Activated naive CD4-positive, alpha-beta T cell treated with anti-CD3 and anti-CD28 coated beads, Interleukin-2, amount 50 U/mL, for 72 hours (primary cell): ENCODE results near the gene LCAT. TPM values are rescaled to one million over a fixed set of nuclear protein-coding genes. Genes with fewer than 3 reads are reported as not detected.

Source experiments
- ATAC-seq, 2 donors: fragments of 150-1000 bp; cut with Tn5 transposase; 2 replicates each; pipeline ENCODE4 v1.10.0; 2021; ENCODE audit warnings: mild to moderate bottlenecking in 2 of 2, moderate library complexity in 2 of 2
- DNase-seq, 2 donors: peaks; one replicate each; pipeline ENCODE4 v3.0.0; 2021 to 2022; ENCODE audit warnings: low spot score in 2 of 2
- H3K27ac Mint-ChIP-seq, 2 donors: one replicate each; pipeline ENCODE4 v1.8.0; 2022; ENCODE audit warnings: mild to moderate bottlenecking in 2 of 2, mixed read lengths in 2 of 2
- H3K36me3 Mint-ChIP-seq, 2 donors: one replicate each; pipeline ENCODE4 v1.8.0; 2022; ENCODE audit warnings: mixed read lengths in 2 of 2
- H3K9me3 Mint-ChIP-seq, 2 donors: one replicate each; pipeline ENCODE4 v1.8.0; 2022; ENCODE audit warnings: mixed read lengths in 2 of 2
- total RNA-seq, 2 donors: library from RNA; stranded (reverse); gene quantifications; one replicate each; pipeline ENCODE4 v1.2.3, GENCODE V29; 2022

The LCAT gene
- total RNA-seq, 2 donors from 2014 or later: 15.7 to 32.5 TPM

DNA sequence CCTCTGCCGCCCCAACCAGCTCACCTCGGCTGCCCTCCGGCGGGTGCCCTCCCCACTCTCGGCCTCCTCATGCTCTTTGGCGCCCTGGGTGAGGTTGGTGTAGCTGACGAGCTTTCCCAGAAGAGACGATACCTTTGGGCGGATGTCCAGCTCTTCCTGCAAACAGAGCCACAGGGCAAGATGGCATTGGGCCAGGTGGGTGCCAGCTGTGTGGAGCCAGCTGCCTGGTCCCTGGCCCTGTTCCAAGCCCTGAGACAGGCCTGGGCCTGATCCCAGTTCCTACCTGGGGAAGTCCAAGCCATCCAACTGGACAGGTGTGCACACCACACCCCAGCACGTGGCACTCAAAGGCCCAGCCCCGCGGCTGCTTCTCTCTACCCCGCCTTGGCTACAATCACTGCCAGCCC, 17.6 kb upstream of the LCAT start:
- no peak for DNase-seq

DNA sequence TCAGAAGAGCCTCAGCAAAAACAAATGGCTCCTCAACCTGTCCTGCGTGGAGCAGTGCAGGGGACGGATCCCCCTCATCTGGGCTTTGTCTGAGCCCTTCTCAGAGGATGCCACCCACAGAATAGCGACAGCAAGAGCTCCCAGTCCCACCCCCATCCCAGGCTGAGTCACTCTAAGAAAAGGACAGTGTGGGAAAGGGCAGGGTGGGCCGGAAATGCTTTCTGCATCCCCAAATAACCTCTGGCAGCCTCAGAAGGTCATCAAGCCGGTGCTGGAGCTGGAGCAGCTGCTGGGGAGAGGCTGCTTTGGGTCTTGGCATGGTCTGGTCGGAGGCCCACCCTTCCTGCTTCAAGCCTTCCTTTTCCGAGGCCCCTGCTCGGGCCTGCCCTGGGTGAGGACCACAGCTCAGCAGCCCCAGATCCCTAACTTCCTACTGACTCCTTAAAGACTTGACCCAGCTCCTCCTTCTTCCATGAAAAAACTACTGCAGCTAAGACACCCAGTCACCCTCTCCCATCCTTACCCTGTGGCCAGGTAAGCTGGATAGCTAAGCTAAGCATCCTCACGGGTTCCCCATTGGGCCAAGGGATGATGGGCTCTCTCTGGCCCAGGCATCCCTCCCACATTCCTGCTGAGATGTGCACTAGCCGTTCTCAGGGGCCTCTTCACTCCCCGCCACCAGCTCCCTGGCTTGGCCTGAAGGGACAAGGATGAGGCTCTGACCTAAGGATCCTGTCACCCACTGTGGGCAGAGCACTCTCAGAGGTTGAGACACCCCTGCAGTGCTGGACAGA, 15.8 kb upstream of the LCAT start:
- Mint-ChIP-seq H3K36me3 (peaks cover 9 to 10% of the 10 kb centered on the region in 2 donors), H3K9me3 (no peaks in the 10 kb centered on the region), H3K27ac (peak overlapping the region; percentile 2 to 27)
- DNase-seq (no peak), ATAC-seq (no peak)

More for the DNA sequence above, 17.6 kb upstream of the LCAT start:
- H3K9me3 Mint-ChIP-seq: no peaks in the 10 kb centered on the region
- H3K27ac Mint-ChIP-seq: no peak overlapping the region
- no peak for ATAC-seq
- peaks cover 9 to 10% of the 10 kb centered on the region in 2 donors for H3K36me3 Mint-ChIP-seq

DNA sequence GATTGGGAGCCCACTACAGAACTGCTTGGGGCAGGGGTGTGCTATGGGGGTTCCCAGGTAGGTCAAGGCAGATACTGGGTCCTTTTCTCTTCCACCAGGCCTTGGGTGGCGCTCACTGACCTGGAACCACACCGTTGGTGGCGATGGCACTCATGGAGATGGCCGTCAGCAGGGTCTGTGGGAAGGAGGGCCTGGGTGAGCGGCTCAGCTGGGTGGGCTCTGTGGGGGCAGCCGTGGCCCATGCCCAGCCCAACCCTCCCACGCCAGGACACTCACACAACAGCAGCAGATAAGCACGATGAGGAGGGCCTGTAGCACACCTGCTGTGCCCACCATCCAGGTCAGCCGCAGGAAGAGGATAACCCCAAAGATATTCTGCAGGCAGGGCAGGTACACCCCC, 13.7 kb upstream of the LCAT start:
- Mint-ChIP-seq H3K36me3 (peaks cover 5 to 6% of the 10 kb centered on the region in 2 donors), H3K9me3 (no peaks in the 10 kb centered on the region), H3K27ac (no peak overlapping the region)
- DNase-seq (no peak), ATAC-seq (no peak)

DNA sequence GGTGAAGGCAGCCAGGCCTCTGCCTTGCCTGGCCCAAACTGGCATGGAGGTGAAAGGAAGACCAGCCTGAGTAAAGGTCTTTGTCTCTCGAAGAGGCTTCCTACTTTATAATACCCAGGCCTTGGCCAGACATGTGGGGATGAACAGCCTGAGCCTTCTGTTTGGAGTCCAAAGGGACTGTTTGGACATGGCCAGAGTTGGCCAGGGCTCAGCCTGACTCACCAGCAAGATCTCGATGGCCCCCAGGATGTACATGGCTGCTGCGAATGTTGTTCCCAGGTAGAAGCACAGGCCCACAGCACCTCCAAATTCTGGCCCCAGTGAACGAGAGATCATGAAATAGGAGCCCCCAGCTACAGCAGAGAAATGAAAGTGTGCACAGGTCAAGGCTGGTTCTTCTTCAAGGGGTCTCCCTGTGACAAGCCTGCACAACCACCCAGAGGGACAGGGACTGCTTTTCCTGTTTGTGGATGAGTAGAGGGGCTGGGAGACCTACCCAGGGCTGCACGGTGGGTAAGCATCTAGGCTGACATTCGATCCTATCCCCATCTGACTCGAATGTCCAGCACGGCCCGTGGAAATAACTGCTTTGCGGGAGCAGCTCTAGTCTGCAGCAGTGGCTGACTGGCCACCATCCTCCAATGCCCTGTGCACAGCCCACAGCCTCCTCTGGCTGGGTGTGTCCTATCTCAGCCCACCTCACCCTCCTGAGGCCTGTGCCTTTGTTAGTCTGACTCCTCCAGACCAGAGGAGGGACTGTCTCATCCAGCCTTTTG, 10.7 kb upstream of the LCAT start:
- no peak for DNase-seq
- H3K27ac Mint-ChIP-seq: no peak overlapping the region
- H3K36me3 Mint-ChIP-seq: peaks cover 0 to 4% of the 10 kb centered on the region in 2 donors
- no peaks in the 10 kb centered on the region for H3K9me3 Mint-ChIP-seq
- ATAC-seq: no peak

DNA sequence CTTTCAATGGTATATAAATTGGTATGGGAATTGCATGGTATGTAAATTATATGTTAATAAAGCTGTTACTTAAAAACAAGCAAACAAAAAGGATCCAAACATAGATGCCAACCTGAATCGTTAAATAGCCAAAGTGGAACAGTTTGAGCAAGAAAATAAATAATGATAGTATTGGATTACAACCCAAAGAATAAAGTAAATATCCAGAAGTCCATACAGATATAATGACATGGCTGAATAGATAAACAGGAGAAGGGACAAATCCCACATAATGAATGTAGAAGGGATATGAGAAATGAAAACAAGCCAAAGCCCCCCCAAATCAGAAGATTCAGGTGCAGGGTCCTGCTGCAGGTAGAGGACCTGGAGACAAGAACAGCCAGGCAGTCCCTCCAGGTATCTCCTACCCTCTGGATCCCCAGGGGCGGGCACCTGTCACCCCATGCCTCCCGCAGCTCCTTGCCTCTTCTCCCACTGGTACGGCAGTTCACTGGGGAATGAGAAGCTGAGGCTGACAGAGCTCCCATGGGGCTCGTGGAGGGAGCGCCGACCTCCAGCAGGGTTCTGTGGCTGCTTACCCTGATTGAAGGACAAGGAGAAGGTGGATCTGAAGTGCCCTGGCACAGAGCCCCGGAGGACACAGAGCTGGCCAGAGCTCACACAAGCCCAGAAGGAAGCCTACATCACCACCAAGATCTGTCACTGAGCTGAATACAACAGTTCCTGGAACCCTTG, 9.9 kb upstream of the LCAT start:
- Mint-ChIP-seq H3K36me3 (peaks cover 0 to 4% of the 10 kb centered on the region in 2 donors), H3K27ac (peak overlapping the region in 1 of 2 donors; percentile 41), H3K9me3 (no peaks in the 10 kb centered on the region)
- ATAC-seq (no peak), DNase-seq (no peak)

DNA sequence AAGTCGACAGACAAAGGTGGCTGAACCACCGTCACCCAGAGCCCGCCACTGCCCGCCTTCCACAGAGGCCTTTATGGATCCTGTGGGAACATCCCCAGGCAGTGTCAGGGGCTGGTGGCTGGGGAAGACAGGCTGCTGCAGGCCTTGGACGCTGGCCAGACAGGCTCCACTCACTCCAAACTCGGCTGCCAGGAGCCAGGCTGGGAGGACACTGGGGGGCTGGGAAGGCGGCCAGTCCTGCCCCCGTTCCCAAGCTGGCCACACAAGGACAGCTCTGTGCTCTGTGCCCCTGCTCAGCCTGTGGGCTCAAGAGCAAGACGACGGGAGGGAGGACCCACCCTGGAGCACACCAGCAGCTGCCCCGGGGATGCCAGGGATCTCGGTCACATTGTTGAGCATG, 7.6 kb upstream of the LCAT start:
- ATAC-seq (no peak), DNase-seq (no peak)
- H3K9me3 Mint-ChIP-seq: no peaks in the 10 kb centered on the region
- H3K36me3 Mint-ChIP-seq: peaks cover 0 to 4% of the 10 kb centered on the region in 2 donors
- H3K27ac Mint-ChIP-seq: peak overlapping the region; percentile 24 to 64

DNA sequence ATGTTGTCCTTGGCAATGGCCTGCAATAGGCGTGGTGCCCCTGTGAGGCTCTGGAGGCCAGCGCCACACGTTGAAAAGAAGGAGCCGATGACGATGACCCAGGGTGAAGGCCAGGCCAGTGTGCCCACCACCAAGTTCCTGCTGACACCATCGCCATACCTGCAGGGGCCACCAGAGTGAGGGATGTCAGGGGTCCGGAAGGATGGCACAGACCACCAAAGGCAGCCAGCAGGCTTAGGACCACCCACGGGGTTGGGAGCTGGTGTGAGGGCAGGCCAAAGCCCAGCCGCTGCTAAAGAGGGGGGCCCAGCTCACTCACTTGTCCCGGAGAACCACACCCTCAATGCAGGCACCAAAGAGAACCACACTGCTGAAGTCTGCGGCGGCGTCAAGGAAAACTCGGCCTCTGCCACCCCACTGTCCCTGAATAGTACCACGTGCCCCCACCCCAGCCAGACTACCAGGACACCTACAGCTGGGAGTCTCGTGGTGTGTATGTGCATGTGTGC, 6.5 kb upstream of the LCAT start:
- no peak overlapping the region for H3K27ac Mint-ChIP-seq
- H3K36me3 Mint-ChIP-seq: peaks cover 0 to 4% of the 10 kb centered on the region in 2 donors
- ATAC-seq: no peak
- H3K9me3 Mint-ChIP-seq: no peaks in the 10 kb centered on the region
- no peak for DNase-seq

DNA sequence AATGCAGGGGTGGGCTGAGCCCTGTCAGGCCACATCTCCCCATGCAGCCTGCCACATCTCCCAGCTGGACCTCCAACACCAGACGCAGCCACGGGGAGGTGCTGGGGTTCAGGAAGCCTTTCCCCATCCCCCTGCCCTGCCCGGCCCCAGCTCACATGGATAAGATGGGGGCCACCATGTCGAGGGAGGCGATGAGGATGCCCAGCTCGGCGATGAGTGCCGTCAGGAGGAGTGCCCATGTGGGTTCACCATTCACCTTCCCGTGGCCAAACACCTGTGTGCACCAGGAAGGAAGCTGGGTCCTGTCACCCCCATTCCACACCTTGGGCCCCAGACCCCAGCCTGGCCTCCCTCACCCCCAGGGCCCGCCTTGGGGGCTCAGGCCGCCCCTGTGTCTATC, 5.7 kb upstream of the LCAT start:
- peaks cover 0 to 4% of the 10 kb centered on the region in 2 donors for H3K36me3 Mint-ChIP-seq

DNA sequence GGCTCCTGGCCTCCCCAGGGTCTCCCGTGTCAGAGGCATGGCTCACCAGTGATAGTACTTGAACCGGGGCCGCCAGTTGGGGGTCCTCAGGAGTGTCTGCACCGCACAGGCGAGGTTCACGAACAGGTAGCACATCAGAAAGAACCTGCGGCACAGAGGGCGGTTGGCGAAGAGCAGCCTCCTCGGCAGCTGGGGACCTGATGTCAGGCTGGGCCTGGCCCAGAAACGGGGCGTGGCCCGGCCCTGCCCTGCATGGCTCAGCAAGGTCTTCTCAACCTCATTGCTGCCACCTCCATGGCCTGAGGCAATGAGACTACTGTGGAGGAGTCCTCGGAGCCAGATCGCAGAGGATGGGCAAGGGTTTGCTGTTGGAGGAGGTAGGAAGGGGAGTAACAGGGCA, 4.1 kb upstream of the LCAT start:
- H3K27ac Mint-ChIP-seq: peak overlapping the region; percentile 34 to 80

More for the DNA sequence above, 5.7 kb upstream of the LCAT start:
- Mint-ChIP-seq H3K9me3 (no peaks in the 10 kb centered on the region), H3K27ac (no peak overlapping the region)
- ATAC-seq: no peak
- no peak for DNase-seq

DNA sequence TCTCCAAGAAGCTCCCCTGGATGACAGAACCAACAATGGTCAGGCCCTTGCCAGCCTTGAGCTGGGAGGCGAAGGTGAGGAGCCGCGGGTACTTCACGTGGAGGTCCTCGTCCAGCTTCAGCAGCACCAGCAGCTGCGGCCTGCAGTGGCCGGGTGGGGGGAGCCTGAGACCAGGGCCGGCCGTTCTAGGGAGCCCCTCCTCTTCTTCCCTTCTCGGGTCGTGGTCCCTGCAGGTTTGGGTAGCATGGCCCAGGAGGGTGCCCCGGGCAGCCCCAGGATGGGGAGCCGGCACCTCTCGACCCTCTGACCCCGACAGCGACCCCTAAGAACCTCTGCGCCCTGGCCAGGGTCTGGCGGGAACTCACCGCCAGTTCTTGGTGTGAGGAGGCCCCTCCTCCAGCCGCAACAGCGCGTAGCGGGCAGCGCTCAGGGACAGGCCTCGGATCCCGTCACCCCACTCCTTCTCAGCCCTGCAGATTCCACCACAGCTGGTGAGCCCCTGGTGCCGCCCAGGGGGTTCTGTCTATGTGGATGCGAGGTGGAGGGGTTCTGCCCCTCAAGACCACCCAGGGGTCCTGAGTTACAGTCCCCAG, 3.1 kb upstream of the LCAT start:
- no peak for DNase-seq
- ATAC-seq: no peak
- no peak overlapping the region for H3K27ac Mint-ChIP-seq
- peaks cover 0 to 4% of the 10 kb centered on the region in 2 donors for H3K36me3 Mint-ChIP-seq
- H3K9me3 Mint-ChIP-seq: no peaks in the 10 kb centered on the region

More for the DNA sequence above, 4.1 kb upstream of the LCAT start:
- no peaks in the 10 kb centered on the region for H3K9me3 Mint-ChIP-seq
- no peak for ATAC-seq
- no peak for DNase-seq
- peaks cover 0 to 4% of the 10 kb centered on the region in 2 donors for H3K36me3 Mint-ChIP-seq

DNA sequence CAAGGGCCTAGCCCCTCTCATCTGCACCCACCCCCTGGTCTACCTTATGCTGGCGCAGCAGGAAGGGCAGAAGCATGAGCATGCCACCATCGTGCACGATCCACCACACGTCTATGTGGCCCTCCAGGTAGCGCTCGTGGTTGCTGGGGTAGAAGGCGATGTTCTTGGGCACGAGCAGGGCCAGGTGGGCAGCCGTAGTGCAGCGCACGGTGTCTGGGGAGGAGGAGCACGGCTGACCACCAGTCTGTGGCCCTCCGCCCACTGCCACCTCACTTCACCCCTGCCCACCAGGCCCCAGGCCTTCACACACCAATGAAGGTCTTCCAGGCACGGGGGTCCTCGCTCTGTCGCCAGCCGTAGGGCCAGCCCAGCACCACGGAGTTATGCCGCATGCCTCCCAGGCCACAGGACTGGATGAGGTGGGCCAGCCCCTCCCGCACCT, 2.2 kb upstream of the LCAT start:
- peaks cover 0 to 6% of the 10 kb centered on the region in 2 donors for H3K36me3 Mint-ChIP-seq
- no peak overlapping the region for H3K27ac Mint-ChIP-seq
- H3K9me3 Mint-ChIP-seq: no peaks in the 10 kb centered on the region
- ATAC-seq: no peak
- DNase-seq: no peak

DNA sequence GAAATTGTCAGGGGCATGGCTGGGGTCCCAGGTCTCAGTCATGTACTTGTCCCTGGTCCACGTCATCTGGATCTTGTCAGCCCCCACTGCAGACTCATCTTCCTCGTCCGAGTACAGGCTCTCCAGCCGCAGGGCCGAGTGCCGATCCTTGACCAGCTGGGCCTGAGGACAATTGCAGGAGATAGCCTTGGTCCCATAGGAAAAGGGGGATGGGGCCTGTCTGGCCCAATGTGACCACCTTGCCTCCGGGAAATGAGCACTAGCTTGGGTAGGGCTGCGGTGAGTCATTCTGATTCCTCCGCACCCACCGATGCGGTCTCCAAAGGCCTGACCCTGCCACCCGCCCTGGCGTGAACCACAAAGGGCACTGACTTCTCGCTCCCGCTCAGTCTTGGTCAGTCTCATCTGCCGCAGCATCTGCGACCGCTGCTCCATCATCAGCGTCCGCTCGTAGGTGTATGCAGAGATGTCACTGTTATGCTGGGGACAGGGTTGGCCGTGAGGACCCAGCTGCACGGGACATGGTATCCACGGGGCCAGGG, 1.5 kb upstream of the LCAT start:
- ATAC-seq (no peak), DNase-seq (no peak)
- no peaks in the 10 kb centered on the region for H3K9me3 Mint-ChIP-seq
- no peak overlapping the region for H3K27ac Mint-ChIP-seq
- H3K36me3 Mint-ChIP-seq: peaks cover 0 to 6% of the 10 kb centered on the region in 2 donors

DNA sequence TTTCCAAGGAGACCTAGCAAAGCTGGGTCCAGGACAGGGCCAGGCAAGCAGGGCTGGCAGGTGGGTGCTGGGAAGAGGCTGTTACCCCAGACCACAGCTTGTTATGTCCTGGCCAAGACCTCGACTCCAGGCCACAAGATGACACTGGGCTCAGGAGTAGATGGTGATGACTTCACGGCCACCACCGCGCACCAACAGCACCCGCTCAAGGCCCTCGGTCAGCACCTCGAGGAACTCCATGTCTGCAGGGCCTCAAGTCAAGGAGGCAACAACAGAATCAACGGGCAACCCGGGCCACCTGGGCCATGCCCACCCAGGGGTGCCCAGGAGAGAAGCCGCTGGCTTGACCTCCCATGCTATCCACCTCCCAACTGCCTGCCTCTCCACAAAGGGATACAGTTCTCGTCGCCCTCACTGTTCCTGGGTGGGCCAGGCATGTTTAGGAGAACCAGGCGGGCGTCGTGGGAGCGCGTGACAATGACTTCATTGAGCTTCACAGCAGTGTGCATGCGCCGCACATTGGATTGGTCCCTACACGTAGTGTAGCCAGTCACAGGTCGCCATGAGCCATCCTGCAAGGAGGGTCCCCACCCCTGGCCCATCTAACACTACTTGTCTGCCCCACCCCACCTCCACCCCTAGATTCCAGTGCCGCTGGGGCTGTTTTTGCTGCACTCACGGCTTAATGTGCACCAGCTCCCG, 921 bp upstream of the LCAT start:
- no peak overlapping the region for H3K27ac Mint-ChIP-seq
- DNase-seq (no peak), ATAC-seq (no peak)
- H3K36me3 Mint-ChIP-seq: peaks cover 0 to 11% of the 10 kb centered on the region in 2 donors
- H3K9me3 Mint-ChIP-seq: no peaks in the 10 kb centered on the region

DNA sequence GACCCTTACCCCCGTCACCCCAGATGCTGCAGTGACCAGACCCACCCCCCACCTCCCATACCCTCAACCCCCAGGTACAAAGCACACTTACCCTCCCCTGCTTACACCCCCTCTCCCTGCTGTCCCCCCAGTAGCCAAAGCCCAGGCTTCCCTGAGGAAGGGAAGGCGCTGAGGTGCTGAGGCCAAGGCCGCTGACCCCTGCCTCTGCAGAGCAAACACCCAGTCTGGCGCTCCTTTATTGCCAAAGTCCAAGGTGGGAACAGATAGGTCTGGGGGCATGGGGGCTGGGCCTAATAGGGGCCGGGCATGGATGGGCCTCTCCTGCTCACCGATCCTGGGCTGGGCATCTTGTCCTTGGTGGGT, 683 bp downstream of the LCAT start:
- Mint-ChIP-seq H3K9me3 (no peaks in the 10 kb centered on the region), H3K27ac (peak overlapping the region in 1 of 2 donors; percentile 29), H3K36me3 (peaks cover 0 to 13% of the 10 kb centered on the region in 2 donors)
- ATAC-seq (no peak), DNase-seq (no peak)

DNA sequence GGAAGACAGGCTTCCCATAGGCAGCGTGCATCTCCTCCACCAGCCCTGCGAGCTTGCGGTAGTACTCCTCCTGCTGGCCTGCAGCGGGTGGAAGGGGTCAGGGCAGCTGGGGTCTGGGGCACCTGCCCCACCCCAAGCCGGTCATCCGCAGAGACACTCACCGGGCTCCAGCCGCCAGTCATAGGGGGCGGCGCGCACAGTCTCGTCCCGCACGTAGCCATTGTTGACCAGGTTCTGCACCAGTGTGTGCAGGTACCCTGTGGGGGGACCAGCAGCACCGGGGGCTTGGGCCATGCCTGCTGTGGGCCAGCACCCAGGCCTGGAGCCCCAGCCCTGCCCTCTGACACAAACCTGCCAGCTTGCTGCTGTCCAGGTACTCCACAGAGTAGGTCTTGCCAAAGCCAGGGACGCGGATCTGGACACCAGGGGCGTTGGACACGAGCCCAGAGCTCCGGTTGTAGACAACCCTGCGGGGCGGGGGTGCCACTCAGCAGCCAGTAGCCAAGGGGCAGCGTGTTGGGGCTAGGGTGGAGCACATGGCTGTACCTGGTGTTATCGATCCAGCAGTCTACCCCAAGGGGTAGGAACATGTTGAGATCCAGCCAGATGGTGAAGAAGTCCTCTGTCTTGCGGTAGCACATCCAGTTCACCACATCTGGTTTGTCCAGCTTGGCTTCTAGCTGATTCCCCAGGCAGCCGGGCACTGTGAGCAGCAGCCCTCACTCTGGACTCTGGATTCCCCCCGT, 1.2 kb downstream of the LCAT start:
- ATAC-seq (no peak), DNase-seq (no peak)
- peaks cover 0 to 13% of the 10 kb centered on the region in 2 donors for H3K36me3 Mint-ChIP-seq
- no peaks in the 10 kb centered on the region for H3K9me3 Mint-ChIP-seq
- peak overlapping the region in 1 of 2 donors; percentile 74 for H3K27ac Mint-ChIP-seq
